Measurements from ENCODE around the gene GPBP1. TPM values are rescaled to one million over a fixed set of nuclear protein-coding genes. Genes with fewer than 3 reads are reported as not detected.

Gene GPBP1
- polyA plus RNA-seq, 1 donor from 2014 or later: 149 TPM

DNA sequence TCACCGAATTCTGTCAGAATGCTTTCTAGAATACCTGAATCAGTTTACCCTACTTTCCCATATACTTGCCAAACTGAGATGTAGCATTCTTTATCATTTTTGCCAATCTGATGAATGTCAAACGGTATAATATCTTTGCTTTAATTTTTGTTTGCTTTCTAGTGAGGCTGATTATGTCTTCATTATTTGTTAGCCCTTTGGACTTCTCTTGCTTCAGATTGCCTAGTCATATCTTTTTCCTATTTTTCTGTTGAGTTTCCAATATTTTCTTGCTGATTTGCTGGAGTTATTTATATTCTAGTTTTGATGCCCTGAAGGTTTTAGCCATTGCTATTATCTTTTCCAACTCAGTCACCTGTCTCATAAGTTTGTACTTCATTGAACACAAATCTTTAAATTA, 40.3 kb upstream of the GPBP1 start:
- H3F3A ChIP-seq (ENCODE audit: insufficient read depth, low read length, poor library complexity, severe bottlenecking): no peaks in the 10 kb centered on the region
- no peaks in the 10 kb centered on the region for H3K79me2 ChIP-seq (replicated peaks; ENCODE audit: insufficient read depth, low read length)
- no peaks in the 10 kb centered on the region for H3K36me3 ChIP-seq (ENCODE audit: insufficient read depth, low read length)
- TF ChIP-seq EZH2 (IDR thresholded peaks at IDR 0.05; ENCODE audit: borderline replicate concordance, insufficient read depth, low read length, poor library complexity, severe bottlenecking) (no peak), REST (IDR thresholded peaks at IDR 0.05; ENCODE audit: borderline replicate concordance) (no peak), RAD21 (conservative IDR thresholded peaks at IDR 0.05) (no peak), TAF1 (IDR thresholded peaks at IDR 0.05; ENCODE audit: low read depth) (no peak), POLR2AphosphoS5 (IDR thresholded peaks at IDR 0.05) (no peak), EP300 (conservative IDR thresholded peaks at IDR 0.05; ENCODE audit: poor library complexity, severe bottlenecking) (no peak), CTCF (IDR thresholded peaks at IDR 0.05; ENCODE audit: poor library complexity, severe bottlenecking) (no peak), SMC3 (conservative IDR thresholded peaks at IDR 0.05; ENCODE audit: poor library complexity) (no peak), MXI1 (conservative IDR thresholded peaks at IDR 0.05; ENCODE audit: poor library complexity, severe bottlenecking) (no peak)
- H3K4me3 ChIP-seq (ENCODE audit: low read length): no peak overlapping the region
- no peaks in the 10 kb centered on the region for H3K9me3 ChIP-seq (ENCODE audit: low read length)
- H3K4me2 ChIP-seq (ENCODE audit: low read length): no peak overlapping the region
- no peaks in the 10 kb centered on the region for H3K9me2 ChIP-seq (ENCODE audit: insufficient read depth, low read length)
- no peaks in the 10 kb centered on the region for H3K27me3 ChIP-seq (ENCODE audit: insufficient read depth, low read depth, low read length)
- H3K27ac ChIP-seq (ENCODE audit: low read length): no peak overlapping the region
- no peak overlapping the region for H3K9ac ChIP-seq (ENCODE audit: low read length)
- no peak overlapping the region for H2AFZ ChIP-seq (ENCODE audit: low read depth, low read length)
- no peaks in the 10 kb centered on the region for H4K20me1 ChIP-seq (ENCODE audit: insufficient read depth)

DNA sequence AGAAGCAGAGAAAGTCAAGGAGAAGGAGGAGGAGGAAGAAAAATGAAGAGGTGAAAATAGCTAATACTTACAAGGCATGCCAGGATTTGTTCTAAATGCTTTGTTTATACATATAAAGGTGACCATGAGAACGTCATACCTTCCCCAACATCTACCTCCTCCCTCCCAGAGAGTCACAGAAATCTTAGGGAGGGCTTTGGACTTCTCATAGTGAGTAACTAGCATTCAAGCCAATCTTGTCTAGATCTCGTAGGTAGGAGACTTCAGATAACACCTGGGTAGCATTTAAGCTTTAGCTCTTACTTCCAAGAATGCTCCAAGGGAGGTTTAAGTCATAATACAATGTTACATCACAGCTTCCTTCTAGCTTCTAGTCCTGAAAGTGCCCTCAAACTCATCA, 36.5 kb upstream of the GPBP1 start:
- Histone ChIP-seq H3F3A (ENCODE audit: insufficient read depth, low read length, poor library complexity, severe bottlenecking) (no peaks in the 10 kb centered on the region), H3K79me2 (replicated peaks; ENCODE audit: insufficient read depth, low read length) (no peaks in the 10 kb centered on the region), H3K9me2 (ENCODE audit: insufficient read depth, low read length) (no peaks in the 10 kb centered on the region), H3K4me2 (ENCODE audit: low read length) (no peak overlapping the region), H3K27ac (ENCODE audit: low read length) (no peak overlapping the region), H2AFZ (ENCODE audit: low read depth, low read length) (no peak overlapping the region), H3K36me3 (ENCODE audit: insufficient read depth, low read length) (no peaks in the 10 kb centered on the region), H3K4me3 (ENCODE audit: low read length) (no peak overlapping the region), H3K27me3 (ENCODE audit: insufficient read depth, low read depth, low read length) (no peaks in the 10 kb centered on the region), H4K20me1 (ENCODE audit: insufficient read depth) (no peaks in the 10 kb centered on the region), H3K9ac (ENCODE audit: low read length) (no peak overlapping the region), H3K9me3 (ENCODE audit: low read length) (no peaks in the 10 kb centered on the region)
- TF ChIP-seq SMC3 (conservative IDR thresholded peaks at IDR 0.05; ENCODE audit: poor library complexity) (no peak), RAD21 (conservative IDR thresholded peaks at IDR 0.05) (no peak), EZH2 (IDR thresholded peaks at IDR 0.05; ENCODE audit: borderline replicate concordance, insufficient read depth, low read length, poor library complexity, severe bottlenecking) (no peak), EP300 (conservative IDR thresholded peaks at IDR 0.05; ENCODE audit: poor library complexity, severe bottlenecking) (no peak)

Measured in neural cell (in vitro differentiated cells).